BE2C (cell line): ENCODE data around the gene G0S2.
"Not testable (repeated sequence)": the region's sequence is repeated elsewhere in the genome, so short reads cannot be mapped to it uniquely, and the experiment has no call there.

Experiments
- DNase-seq: peaks from one replicate; pipeline ENCODE4 v3.0.0-alpha.2; 2020
- H3K27me3 ChIP-seq: fragments of 250-450 bp; sonication (Bioruptor Pico); 2 replicates; pipeline ENCODE4 v1.5.1; 2020; ENCODE audit warnings: mild to moderate bottlenecking
- H3K36me3 ChIP-seq: fragments of 250-450 bp; sonication (Bioruptor Pico); 2 replicates; pipeline ENCODE4 v1.5.1; 2020; ENCODE audit warnings: mild to moderate bottlenecking
- H3K4me1 ChIP-seq: fragments of 250-450 bp; sonication (Bioruptor Pico); 2 replicates; pipeline ENCODE4 v1.5.1; 2020
- H3K4me3 ChIP-seq: 2 replicates; pipeline ENCODE4 v1.5.1; 2011; ENCODE audit warnings: low read depth, low read length
- H3K9me3 ChIP-seq: fragments of 250-450 bp; sonication (Bioruptor Pico); 2 replicates; pipeline ENCODE4 v1.5.1; 2020
- CTCF ChIP-seq: IDR thresholded peaks from 2 replicates; pipeline ENCODE4 v1.5.1; 2012; ENCODE audit warnings: mild to moderate bottlenecking, low read depth, low read length

Gene G0S2

GRCh38 chr1:209692745-209693504 lies 17.7 kb downstream of the G0S2 start:
- Histone ChIP-seq H3K4me1 (no peaks in the 10 kb centered on the region), H3K27me3 (peaks cover 9% of the 10 kb centered on the region), H3K4me3 (no peak overlapping the region), H3K9me3 (no peaks in the 10 kb centered on the region), H3K36me3 (no peaks in the 10 kb centered on the region)
- peak; percentile 84 for DNase-seq
- peak; percentile 92 for TF ChIP-seq CTCF

- H3K9me3 ChIP-seq, result no peaks in the 10 kb centered on the region
- H3K4me3 ChIP-seq, result no peak overlapping the region
- H3K27me3 ChIP-seq, result peaks cover 9% of the 10 kb centered on the region
- DNase-seq, result no peak
- no peaks in the 10 kb centered on the region for H3K4me1 ChIP-seq
- H3K36me3 ChIP-seq, result no peaks in the 10 kb centered on the region
- no peak for TF ChIP-seq CTCF
Observed at GRCh38 chr1:209696673-209697072, 21.5 kb downstream of the G0S2 start.

DNA sequence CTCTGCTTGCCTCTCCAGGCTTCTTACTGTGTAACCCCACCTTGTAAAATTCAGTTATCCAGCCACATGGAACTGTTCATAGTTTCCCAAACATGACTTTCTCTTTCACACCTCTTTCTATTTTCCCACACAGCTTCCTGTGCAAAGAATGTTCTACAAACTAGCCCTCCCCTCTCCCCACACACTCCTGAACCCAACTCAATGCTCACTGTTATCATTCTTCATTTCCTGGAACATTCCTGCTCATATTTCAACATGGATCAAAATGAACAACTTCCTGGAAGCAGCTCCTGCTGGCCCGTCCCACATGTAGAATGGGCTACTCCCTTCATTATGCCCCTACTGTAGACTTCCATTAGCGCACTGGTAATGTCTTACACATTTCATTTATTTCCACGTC lies 21.9 kb downstream of the G0S2 start:
- no peak for DNase-seq
- Histone ChIP-seq H3K36me3 (no peaks in the 10 kb centered on the region), H3K9me3 (no peaks in the 10 kb centered on the region), H3K27me3 (peaks cover 9% of the 10 kb centered on the region), H3K4me3 (no peak overlapping the region), H3K4me1 (no peaks in the 10 kb centered on the region)
- TF ChIP-seq CTCF, result no peak

- DNase-seq, H3K4me3 ChIP-seq, H3K36me3 ChIP-seq, H3K27me3 ChIP-seq, H3K4me1 ChIP-seq, H3K9me3 ChIP-seq: not testable (repeated sequence)
Observed at GRCh38 chr1:209700686-209701085, 25.5 kb downstream of the G0S2 start.

- DNase-seq, result no peak
- no peaks in the 10 kb centered on the region for H3K4me1 ChIP-seq
- no peak overlapping the region for H3K4me3 ChIP-seq
- no peaks in the 10 kb centered on the region for H3K27me3 ChIP-seq
- no peaks in the 10 kb centered on the region for H3K36me3 ChIP-seq
- no peak for TF ChIP-seq CTCF
- no peaks in the 10 kb centered on the region for H3K9me3 ChIP-seq
Observed at GRCh38 chr1:209702832-209703231, 27.6 kb downstream of the G0S2 start.

GRCh38 chr1:209703834-209704504 lies 28.8 kb downstream of the G0S2 start:
- H3K4me3 ChIP-seq, result no peak overlapping the region
- H3K9me3 ChIP-seq, result no peaks in the 10 kb centered on the region
- no peaks in the 10 kb centered on the region for H3K36me3 ChIP-seq
- no peak for TF ChIP-seq CTCF
- no peaks in the 10 kb centered on the region for H3K4me1 ChIP-seq
- no peak for DNase-seq
- no peaks in the 10 kb centered on the region for H3K27me3 ChIP-seq
